Gastroesophageal sphincter (tissue), 3 donors: ENCODE measurements around the gene SYPL1.

ENCODE experiments used
- POLR2A ChIP-seq, 2 donors: fragments of 450-650 bp; IDR thresholded peaks; one replicate each; pipeline ENCODE4 v1.6.1; 2017; ENCODE audit warnings: antibody characterized with exemption in 2 of 2, mild to moderate bottlenecking in 2 of 2, moderate library complexity in 1 of 2
- POLR2AphosphoS5 ChIP-seq: sonication (generic); formaldehyde crosslinking; IDR thresholded peaks from one replicate; pipeline ENCODE4 v1.6.1; 2017; ENCODE audit warnings: antibody characterized with exemption
- TF ChIP-seq, protein P1 (sequence below), 4 experiments: fragments of 200-600 bp in 2 of 4; fragments of 450-650 bp in 2 of 4; sonication (generic) in 1 of 4; IDR thresholded peaks; one replicate each; pipeline ENCODE4 v1.5.1; 2017 to 2019; ENCODE audit warnings: antibody characterized with exemption in 4 of 4, mild to moderate bottlenecking in 2 of 4, moderate library complexity in 2 of 4

GRCh38 chr7:106058928-106059324 is 53.2 kb downstream of the SYPL1 start:
- TF ChIP-seq, protein P1, sequence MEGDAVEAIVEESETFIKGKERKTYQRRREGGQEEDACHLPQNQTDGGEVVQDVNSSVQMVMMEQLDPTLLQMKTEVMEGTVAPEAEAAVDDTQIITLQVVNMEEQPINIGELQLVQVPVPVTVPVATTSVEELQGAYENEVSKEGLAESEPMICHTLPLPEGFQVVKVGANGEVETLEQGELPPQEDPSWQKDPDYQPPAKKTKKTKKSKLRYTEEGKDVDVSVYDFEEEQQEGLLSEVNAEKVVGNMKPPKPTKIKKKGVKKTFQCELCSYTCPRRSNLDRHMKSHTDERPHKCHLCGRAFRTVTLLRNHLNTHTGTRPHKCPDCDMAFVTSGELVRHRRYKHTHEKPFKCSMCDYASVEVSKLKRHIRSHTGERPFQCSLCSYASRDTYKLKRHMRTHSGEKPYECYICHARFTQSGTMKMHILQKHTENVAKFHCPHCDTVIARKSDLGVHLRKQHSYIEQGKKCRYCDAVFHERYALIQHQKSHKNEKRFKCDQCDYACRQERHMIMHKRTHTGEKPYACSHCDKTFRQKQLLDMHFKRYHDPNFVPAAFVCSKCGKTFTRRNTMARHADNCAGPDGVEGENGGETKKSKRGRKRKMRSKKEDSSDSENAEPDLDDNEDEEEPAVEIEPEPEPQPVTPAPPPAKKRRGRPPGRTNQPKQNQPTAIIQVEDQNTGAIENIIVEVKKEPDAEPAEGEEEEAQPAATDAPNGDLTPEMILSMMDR (IDR thresholded peaks at IDR 0.05), result no peak
- TF ChIP-seq POLR2A (IDR thresholded peaks at IDR 0.05) (no peak), POLR2AphosphoS5 (no peak)
